Renal cortex interstitium (tissue), 11 donors: ENCODE results near the gene THAP4. TPM values are rescaled to one million over a fixed set of nuclear protein-coding genes. Genes with fewer than 3 reads are reported as not detected.
"Not testable (repeated sequence)": the region's sequence is repeated elsewhere in the genome, so short reads cannot be mapped to it uniquely, and the experiment has no call there.

ENCODE experiments used
- DNase-seq, 11 donors: peaks; one replicate each; pipeline ENCODE4 v3.0.0-alpha.2; 2013; ENCODE audit warnings: low read depth in 9 of 11, low spot score in 4 of 11; ENCODE audit errors: extremely low read depth in 1 of 11
- polyA plus RNA-seq, 3 donors: library from polyadenylated mRNA; unstranded; fragments of 120-200 nt; gene quantifications; one replicate each; pipeline ENCODE4 v1.2.1, GENCODE V29; 2013; ENCODE audit not compliant: insufficient read length in 3 of 3

Gene THAP4
- polyA plus RNA-seq, 3 donors, result 53.5 to 65.8 (median 59.3) TPM

GRCh38 chr2:241671457-241672240 lies 34.7 kb upstream of the THAP4 start:
- no peak for DNase-seq

GRCh38 chr2:241670333-241671110 lies 33.6 kb upstream of the THAP4 start:
- DNase-seq, result no peak

GRCh38 chr2:241668839-241669238 lies 31.9 kb upstream of the THAP4 start:
- DNase-seq, result no peak

- DNase-seq, result no peak
These were observed 31.4 kb upstream of the THAP4 start for GRCh38 chr2:241668354-241668753.

- DNase-seq, result peak in 8 of 11 donors; percentile 32 to 66 (median 50)
These were observed 29.9 kb upstream of the THAP4 start for GRCh38 chr2:241666627-241667400.

GRCh38 chr2:241665731-241666440 lies 28.9 kb upstream of the THAP4 start:
- no peak for DNase-seq

- not testable (repeated sequence) for DNase-seq
These were observed 25.8 kb upstream of the THAP4 start for GRCh38 chr2:241662731-241663130.

GRCh38 chr2:241660593-241661213 lies 23.7 kb upstream of the THAP4 start:
- no peak for DNase-seq

GRCh38 chr2:241659150-241659739 lies 22.3 kb upstream of the THAP4 start:
- DNase-seq, result peak in 8 of 11 donors; percentile 36 to 69 (median 62)

- DNase-seq, result no peak
These were observed 21.3 kb upstream of the THAP4 start for GRCh38 chr2:241658296-241658695.

- DNase-seq, result no peak
These were observed 20.9 kb upstream of the THAP4 start for GRCh38 chr2:241657786-241658254.

- DNase-seq, result no peak
These were observed 19.3 kb upstream of the THAP4 start for GRCh38 chr2:241656190-241656741.

- DNase-seq, result no peak
These were observed 18.7 kb upstream of the THAP4 start for GRCh38 chr2:241655516-241656189.

GRCh38 chr2:241654551-241654950 lies 17.6 kb upstream of the THAP4 start:
- no peak for DNase-seq

GRCh38 chr2:241653210-241653750 lies 16.3 kb upstream of the THAP4 start:
- no peak for DNase-seq

GRCh38 chr2:241652722-241653121 lies 15.8 kb upstream of the THAP4 start:
- no peak for DNase-seq

GRCh38 chr2:241652142-241652541 lies 15.2 kb upstream of the THAP4 start:
- DNase-seq, result no peak
